Measurements from ENCODE around the gene HBM.
"Not testable (repeated sequence)": the region's sequence is repeated elsewhere in the genome, so short reads cannot be mapped to it uniquely, and the experiment has no call there.

HBM gene

DNA sequence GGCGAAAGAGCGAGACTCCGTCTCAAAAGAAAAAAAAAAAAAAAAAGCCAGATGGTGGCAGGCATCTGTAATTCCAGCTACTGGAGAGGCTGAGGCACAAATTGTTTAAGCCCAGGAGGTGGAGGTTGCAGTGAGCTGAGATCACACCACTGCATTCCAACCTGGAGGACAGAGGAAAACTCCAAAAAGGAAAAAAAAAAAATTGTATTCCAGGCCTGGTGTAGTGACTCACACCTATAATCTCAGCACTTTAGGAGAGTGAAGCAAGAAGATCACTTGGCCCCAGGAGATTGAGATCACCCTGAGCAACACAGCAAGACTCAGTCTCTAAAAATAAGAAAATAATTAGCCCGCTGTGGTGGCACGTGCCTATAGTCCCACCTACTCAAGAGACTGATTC, 34.6 kb downstream of the HBM start:
- no peak for TF ChIP-seq POLR2A (IDR thresholded peaks at IDR 0.05; ENCODE audit: extremely low read depth, insufficient read length)
- TF ChIP-seq, protein P1, sequence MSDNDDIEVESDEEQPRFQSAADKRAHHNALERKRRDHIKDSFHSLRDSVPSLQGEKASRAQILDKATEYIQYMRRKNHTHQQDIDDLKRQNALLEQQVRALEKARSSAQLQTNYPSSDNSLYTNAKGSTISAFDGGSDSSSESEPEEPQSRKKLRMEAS (IDR thresholded peaks at IDR 0.05; ENCODE audit: low read depth, low read length), result no peak
- no peak for DNase-seq (ENCODE audit: low read depth)
- H3K4me3 ChIP-seq (ENCODE audit: low read depth, low read length), result no peak overlapping the region

DNA sequence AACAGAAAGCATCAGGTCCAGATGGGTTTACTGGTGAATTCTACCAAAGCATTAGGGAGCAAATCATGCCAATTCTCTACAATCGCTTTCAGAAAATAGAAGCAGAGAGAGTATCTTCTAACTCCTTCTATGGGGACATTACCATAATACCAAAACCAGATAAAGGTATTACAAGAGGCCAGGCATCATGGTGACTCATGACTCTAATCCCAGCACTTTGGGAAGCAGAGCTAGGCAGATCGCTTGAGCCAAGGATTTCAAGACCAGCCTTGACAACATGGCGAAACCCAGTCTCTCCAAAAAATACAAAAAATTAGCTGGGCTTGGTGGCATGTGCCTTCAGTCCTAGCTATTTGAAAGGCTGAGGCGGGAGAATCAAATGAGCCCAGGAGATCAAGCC, 37.5 kb downstream of the HBM start:
- TF ChIP-seq, protein P2, sequence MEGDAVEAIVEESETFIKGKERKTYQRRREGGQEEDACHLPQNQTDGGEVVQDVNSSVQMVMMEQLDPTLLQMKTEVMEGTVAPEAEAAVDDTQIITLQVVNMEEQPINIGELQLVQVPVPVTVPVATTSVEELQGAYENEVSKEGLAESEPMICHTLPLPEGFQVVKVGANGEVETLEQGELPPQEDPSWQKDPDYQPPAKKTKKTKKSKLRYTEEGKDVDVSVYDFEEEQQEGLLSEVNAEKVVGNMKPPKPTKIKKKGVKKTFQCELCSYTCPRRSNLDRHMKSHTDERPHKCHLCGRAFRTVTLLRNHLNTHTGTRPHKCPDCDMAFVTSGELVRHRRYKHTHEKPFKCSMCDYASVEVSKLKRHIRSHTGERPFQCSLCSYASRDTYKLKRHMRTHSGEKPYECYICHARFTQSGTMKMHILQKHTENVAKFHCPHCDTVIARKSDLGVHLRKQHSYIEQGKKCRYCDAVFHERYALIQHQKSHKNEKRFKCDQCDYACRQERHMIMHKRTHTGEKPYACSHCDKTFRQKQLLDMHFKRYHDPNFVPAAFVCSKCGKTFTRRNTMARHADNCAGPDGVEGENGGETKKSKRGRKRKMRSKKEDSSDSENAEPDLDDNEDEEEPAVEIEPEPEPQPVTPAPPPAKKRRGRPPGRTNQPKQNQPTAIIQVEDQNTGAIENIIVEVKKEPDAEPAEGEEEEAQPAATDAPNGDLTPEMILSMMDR (IDR thresholded peaks at IDR 0.05; ENCODE audit: low read depth, low read length), result no peak
- TF ChIP-seq POLR2A (IDR thresholded peaks at IDR 0.05; ENCODE audit: extremely low read depth, insufficient read length) (no peak), MYC (IDR thresholded peaks at IDR 0.05; ENCODE audit: low read depth, low read length) (no peak)
- TF ChIP-seq, protein P1 (IDR thresholded peaks at IDR 0.05; ENCODE audit: low read depth, low read length), result no peak
- DNase-seq (ENCODE audit: low read depth), result no peak
- H3K4me3 ChIP-seq (ENCODE audit: low read depth, low read length), result no peak overlapping the region

DNA sequence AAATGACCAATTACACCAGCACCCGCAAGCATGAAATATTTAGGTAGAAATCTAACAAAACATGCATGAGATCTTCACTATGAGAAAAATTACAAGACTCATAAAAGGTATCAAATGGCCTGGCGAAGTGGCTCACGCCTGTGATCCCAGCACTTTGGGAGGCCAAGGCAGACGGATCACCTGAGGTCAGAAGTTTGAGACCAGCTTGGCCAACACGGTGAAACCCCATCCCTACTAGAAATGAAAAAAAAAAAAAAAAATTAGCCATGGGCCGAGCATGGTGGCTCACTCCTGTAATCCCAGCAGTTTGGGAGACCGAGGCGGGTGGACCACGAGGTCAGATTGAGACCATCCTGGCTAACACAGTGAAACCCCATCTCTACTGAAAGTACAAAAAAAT, 38.3 kb downstream of the HBM start:
- DNase-seq (ENCODE audit: low read depth); H3K4me3 ChIP-seq (ENCODE audit: low read depth, low read length): not testable (repeated sequence)

GRCh38 chr16:209359-209758, 43.6 kb downstream of the HBM start:
- not testable (repeated sequence) for H3K4me3 ChIP-seq (ENCODE audit: low read depth, low read length)

DNA sequence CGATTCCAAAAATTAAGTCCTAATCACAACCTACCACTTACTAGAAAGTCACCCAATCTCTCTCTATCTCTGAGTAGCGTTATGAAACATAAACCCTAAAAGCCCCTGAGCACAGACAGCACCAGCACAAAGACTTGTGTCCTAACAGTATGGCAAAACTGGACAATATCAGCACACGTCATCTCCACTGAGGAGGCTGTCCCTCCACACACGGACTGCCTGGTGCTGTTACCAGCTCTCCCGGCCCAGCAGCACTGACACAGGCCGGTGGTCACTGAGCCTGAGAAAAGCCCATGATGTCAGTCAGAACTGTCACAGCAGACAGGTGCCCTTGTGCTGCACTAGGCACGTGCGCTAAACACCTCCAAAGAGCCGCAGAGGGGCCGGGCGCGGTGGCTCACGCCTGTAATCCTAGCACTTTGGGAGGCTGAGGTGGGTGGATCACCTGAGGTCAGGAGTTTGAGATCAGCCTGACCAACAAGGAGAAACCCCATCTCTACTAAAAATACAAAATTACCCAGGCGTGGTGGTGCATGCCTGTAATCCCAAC, 45.9 kb downstream of the HBM start:
- not testable (repeated sequence) for DNase-seq (ENCODE audit: low read depth); H3K4me3 ChIP-seq (ENCODE audit: low read depth, low read length)

More at GRCh38 chr16:209359-209758, 43.6 kb downstream of the HBM start:
- DNase-seq (ENCODE audit: low read depth), result not testable (repeated sequence)

DNA sequence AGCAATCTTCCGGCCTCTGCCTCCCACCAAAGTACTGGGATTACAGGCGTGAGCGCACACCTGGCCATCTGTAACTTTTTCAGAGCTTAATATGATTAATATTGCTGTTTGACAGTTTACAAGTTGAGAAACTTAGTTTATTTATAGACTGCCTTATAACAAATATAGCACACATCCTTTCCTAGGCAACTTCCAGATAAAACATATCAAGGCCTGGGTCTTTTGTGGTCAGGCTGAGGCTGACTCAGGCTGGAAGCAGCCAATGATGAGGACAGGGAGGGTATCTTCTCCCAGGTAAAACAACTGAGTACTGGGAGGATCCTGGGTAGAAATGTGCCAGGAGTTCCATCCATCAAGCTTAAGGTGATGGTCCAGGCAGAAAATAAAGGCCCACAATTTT, 47.2 kb downstream of the HBM start:
- DNase-seq (ENCODE audit: low read depth), result no peak

More for the DNA sequence above, 47.2 kb downstream of the HBM start:
- TF ChIP-seq, protein P1 (IDR thresholded peaks at IDR 0.05; ENCODE audit: low read depth, low read length), result no peak
- TF ChIP-seq, protein P2 (IDR thresholded peaks at IDR 0.05; ENCODE audit: low read depth, low read length), result no peak
- TF ChIP-seq POLR2A (IDR thresholded peaks at IDR 0.05; ENCODE audit: extremely low read depth, insufficient read length) (no peak), MYC (IDR thresholded peaks at IDR 0.05; ENCODE audit: low read depth, low read length) (no peak)
- H3K4me3 ChIP-seq (ENCODE audit: low read depth, low read length), result no peak overlapping the region
